Liver (tissue), 3 donors: Measurements from ENCODE around the gene EMX2.

Experiments
- ATF3 ChIP-seq: IDR thresholded peaks from 2 replicates; pipeline ENCODE4 v1.6.1; 2016; ENCODE audit warnings: antibody characterized with exemption
- CTCF ChIP-seq: fragments of 150-350 bp; IDR thresholded peaks from 2 replicates; pipeline ENCODE4 v1.5.1; 2017; ENCODE audit warnings: improper control_type of control experiment, low read depth, low read length; ENCODE audit not compliant: missing input control
- EGR1 ChIP-seq, 2 donors: IDR thresholded peaks; 2 replicates each; pipeline ENCODE4 v1.6.1; 2016 to 2018; ENCODE audit warnings: antibody characterized with exemption in 2 of 2, low read depth in 2 of 2
- GABPA ChIP-seq, 2 donors: IDR thresholded peaks in 1 of 2; conservative IDR thresholded peaks in 1 of 2; 2 replicates each; pipeline ENCODE4 v1.6.1; 2016; ENCODE audit warnings: antibody characterized with exemption in 2 of 2, mild to moderate bottlenecking in 1 of 2, moderate library complexity in 1 of 2
- JUND ChIP-seq, 2 donors: IDR thresholded peaks; 2 replicates each; pipeline ENCODE4 v1.6.1; 2016; ENCODE audit warnings: antibody characterized with exemption in 2 of 2
- MAX ChIP-seq: IDR thresholded peaks from 2 replicates; pipeline ENCODE4 v1.6.1; 2016; ENCODE audit warnings: antibody characterized with exemption
- NR2F2 ChIP-seq: IDR thresholded peaks from 2 replicates; pipeline ENCODE4 v1.6.1; 2016; ENCODE audit warnings: antibody characterized with exemption
- RAD21 ChIP-seq, 2 donors: IDR thresholded peaks; 2 replicates each; pipeline ENCODE4 v1.6.1; 2016; ENCODE audit warnings: antibody characterized with exemption in 2 of 2, mild to moderate bottlenecking in 2 of 2
- REST ChIP-seq: IDR thresholded peaks from 2 replicates; pipeline ENCODE4 v1.6.1; 2016; ENCODE audit warnings: antibody characterized with exemption, mild to moderate bottlenecking
- SP1 ChIP-seq: IDR thresholded peaks from 2 replicates; pipeline ENCODE4 v1.6.1; 2018; ENCODE audit warnings: antibody characterized with exemption, mild to moderate bottlenecking
- TAF1 ChIP-seq: conservative IDR thresholded peaks from 2 replicates; pipeline ENCODE4 v1.6.1; 2016; ENCODE audit warnings: antibody characterized with exemption, mild to moderate bottlenecking
- YY1 ChIP-seq: IDR thresholded peaks from 2 replicates; pipeline ENCODE4 v1.6.1; 2016; ENCODE audit warnings: antibody characterized with exemption, mild to moderate bottlenecking
- ZBTB33 ChIP-seq: IDR thresholded peaks from 2 replicates; pipeline ENCODE4 v1.6.1; 2016; ENCODE audit warnings: antibody characterized with exemption
- donor health status: healthy.
- donor health status: healthy.

GRCh38 chr10:117534321-117535297 is 7.9 kb upstream of the EMX2 start:
- TF ChIP-seq CTCF, result no peak
- no peak for TF ChIP-seq GABPA (IDR thresholded peaks at IDR 0.05 in 1 of 2, conservative IDR thresholded peaks at IDR 0.05 in 1 of 2)
- no peak for TF ChIP-seq MAX
- TF ChIP-seq YY1, result no peak
- no peak for TF ChIP-seq TAF1
- TF ChIP-seq NR2F2, result no peak
- no peak for TF ChIP-seq ZBTB33
- TF ChIP-seq EGR1 (IDR thresholded peaks at IDR 0.05; ENCODE audit: low read depth in 2 of 2), result no peak
- TF ChIP-seq RAD21 (IDR thresholded peaks at IDR 0.05), result no peak
- no peak for TF ChIP-seq ATF3
- no peak for TF ChIP-seq SP1
- TF ChIP-seq REST, result no peak
- TF ChIP-seq JUND (IDR thresholded peaks at IDR 0.05), result no peak
